Lower lobe of right lung (tissue), 2 donors: ENCODE measurements around the gene HMOX1. TPM values are rescaled to one million over a fixed set of nuclear protein-coding genes. Genes with fewer than 3 reads are reported as not detected.

ENCODE experiments used
- ATAC-seq, 2 donors: fragments of 200-7000 bp; cut with Tn5 transposase; one replicate each; pipeline ENCODE4 v1.9.1; 2020 to 2022; ENCODE audit warnings: mild to moderate bottlenecking in 2 of 2, moderate library complexity in 2 of 2
- DNase-seq: peaks from one replicate; pipeline ENCODE4 v3.0.0-alpha.2; 2020
- H3K27ac ChIP-seq: fragments of 200-600 bp; one replicate; pipeline ENCODE4 v1.8.0; 2022
- H3K27me3 ChIP-seq: fragments of 200-600 bp; one replicate; pipeline ENCODE4 v1.8.0; 2022; ENCODE audit warnings: low read depth
- H3K36me3 ChIP-seq: fragments of 200-600 bp; one replicate; pipeline ENCODE4 v1.8.0; 2022; ENCODE audit warnings: mild to moderate bottlenecking
- H3K4me1 ChIP-seq: fragments of 200-600 bp; one replicate; pipeline ENCODE4 v1.8.0; 2022
- H3K4me3 ChIP-seq: fragments of 200-600 bp; one replicate; pipeline ENCODE4 v1.8.0; 2022; ENCODE audit warnings: mild to moderate bottlenecking
- H3K9me3 ChIP-seq: fragments of 200-600 bp; one replicate; pipeline ENCODE4 v1.8.0; 2022
- intact Hi-C: fragments of 100-400 bp; cut with DNase I; formaldehyde crosslinking; loops from one replicate; pipeline ENCODE4 v1.11.0; 2022
- total RNA-seq: library from RNA; stranded (reverse); fragmentation: NEBNext Ultra II Directional; extraction: Animal tissue kit (Norgen Biotek cat#: 25700); gene quantifications from one replicate; pipeline ENCODE4 v1.2.1, GENCODE V29; 2021
- TF ChIP-seq, protein P1 (sequence below): fragments of 200-600 bp; IDR thresholded peaks from one replicate; pipeline ENCODE4 v1.8.0; 2022; ENCODE audit warnings: antibody characterized with exemption, mild to moderate bottlenecking
- donor health status: DM: no; HTN: yes; CAD: no; lungs with severe emphysema.

HMOX1 gene
- total RNA-seq, 1 donor from 2014 or later = 68.3 TPM

DNA sequence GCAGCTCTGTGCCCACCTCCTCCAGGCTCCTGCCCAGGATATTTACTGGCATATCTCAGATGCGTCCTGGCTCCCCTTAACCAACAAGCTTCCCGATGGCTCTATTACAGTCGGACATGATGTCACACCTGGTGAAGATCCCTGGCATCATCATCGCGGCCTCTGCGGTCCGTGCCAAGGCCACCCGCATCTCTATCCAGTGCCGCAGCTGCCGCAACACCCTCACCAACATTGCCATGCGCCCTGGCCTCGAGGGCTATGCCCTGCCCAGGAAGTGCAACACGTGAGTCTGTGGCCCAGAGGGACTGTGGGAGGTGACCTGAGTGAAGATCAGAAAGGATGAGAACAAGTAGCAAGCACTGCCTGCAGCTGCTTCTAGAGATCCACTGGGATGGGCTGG lies 25.5 kb downstream of the HMOX1 start:
- TF ChIP-seq, protein P1, sequence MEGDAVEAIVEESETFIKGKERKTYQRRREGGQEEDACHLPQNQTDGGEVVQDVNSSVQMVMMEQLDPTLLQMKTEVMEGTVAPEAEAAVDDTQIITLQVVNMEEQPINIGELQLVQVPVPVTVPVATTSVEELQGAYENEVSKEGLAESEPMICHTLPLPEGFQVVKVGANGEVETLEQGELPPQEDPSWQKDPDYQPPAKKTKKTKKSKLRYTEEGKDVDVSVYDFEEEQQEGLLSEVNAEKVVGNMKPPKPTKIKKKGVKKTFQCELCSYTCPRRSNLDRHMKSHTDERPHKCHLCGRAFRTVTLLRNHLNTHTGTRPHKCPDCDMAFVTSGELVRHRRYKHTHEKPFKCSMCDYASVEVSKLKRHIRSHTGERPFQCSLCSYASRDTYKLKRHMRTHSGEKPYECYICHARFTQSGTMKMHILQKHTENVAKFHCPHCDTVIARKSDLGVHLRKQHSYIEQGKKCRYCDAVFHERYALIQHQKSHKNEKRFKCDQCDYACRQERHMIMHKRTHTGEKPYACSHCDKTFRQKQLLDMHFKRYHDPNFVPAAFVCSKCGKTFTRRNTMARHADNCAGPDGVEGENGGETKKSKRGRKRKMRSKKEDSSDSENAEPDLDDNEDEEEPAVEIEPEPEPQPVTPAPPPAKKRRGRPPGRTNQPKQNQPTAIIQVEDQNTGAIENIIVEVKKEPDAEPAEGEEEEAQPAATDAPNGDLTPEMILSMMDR = no peak
- no peak overlapping the region for H3K27ac ChIP-seq
- ATAC-seq (no peak), DNase-seq (no peak)
- H3K9me3 ChIP-seq = no peaks in the 10 kb centered on the region
- intact Hi-C loops = no loop called here
- H3K27me3 ChIP-seq = no peaks in the 10 kb centered on the region
- peaks cover 6% of the 10 kb centered on the region for H3K4me1 ChIP-seq
- no peak overlapping the region for H3K4me3 ChIP-seq
- H3K36me3 ChIP-seq = peaks cover 75% of the 10 kb centered on the region

DNA sequence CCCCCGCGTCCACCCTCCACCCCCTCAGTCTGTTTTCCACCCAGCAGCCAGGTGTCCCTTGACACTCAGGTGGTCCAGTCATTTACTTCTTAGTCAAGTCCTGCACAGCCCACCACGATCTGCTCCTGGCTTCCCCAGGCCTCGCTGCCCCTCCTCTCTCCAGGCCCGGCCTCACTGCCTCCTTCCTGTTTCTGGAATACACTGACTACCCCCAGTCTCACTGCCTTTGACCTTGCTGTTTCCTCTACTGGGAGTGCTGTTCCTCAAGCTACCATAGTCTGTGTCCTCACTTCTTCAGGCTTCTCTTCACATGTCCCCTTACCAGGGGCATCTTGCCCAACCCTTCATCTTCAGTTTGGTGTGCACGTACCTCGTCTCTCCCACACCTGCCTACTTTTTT lies 26.5 kb downstream of the HMOX1 start:
- Histone ChIP-seq H3K4me3 (no peak overlapping the region), H3K9me3 (no peaks in the 10 kb centered on the region), H3K27ac (no peak overlapping the region), H3K4me1 (peaks cover 6% of the 10 kb centered on the region), H3K36me3 (peaks cover 84% of the 10 kb centered on the region), H3K27me3 (no peaks in the 10 kb centered on the region)
- no peak for DNase-seq
- ATAC-seq = no peak
- intact Hi-C loops = no loop called here
- TF ChIP-seq, protein P1 = no peak

DNA sequence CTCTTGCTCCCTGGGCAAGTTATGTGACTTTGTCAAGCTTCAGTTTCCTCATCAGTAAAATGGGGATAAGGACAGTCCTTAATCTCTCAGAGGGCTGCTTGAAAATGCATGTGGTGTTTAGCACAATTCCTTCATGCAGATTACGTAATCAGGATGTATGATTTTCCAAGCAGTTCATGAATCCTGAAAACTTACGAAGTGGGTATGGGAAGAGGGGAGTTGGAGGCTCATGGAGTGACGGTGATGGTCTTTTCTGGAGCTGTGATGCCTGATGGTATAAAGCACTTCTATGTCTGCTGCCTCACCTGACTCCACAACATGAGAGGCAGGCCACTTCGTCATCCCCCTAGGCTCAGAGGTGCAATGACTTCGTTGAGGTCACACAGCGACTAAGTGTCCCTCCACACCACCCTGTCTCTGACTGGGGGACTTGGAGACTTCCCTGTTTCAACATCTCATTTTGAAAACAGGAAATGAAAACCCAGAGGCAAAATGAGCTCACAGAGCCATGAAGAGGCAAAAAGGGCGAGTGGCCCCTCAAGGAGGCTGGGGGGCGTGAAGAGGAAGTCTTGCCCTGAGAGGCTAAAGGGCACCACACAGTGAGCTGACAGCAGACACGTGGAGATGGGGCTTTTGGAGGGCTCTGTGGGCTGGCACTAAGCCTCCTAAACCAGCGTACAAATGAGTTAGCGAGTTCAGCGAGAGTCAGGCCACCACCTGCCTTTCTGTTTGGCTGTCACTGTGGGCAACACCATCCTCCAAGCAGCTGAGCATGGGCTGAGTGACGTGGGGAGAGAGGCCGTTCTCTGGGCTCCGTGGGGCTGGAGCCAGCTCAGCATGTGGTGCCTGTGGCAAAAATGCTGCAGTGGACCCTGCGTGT lies 29.1 kb downstream of the HMOX1 start:
- peaks cover 6% of the 10 kb centered on the region for H3K4me1 ChIP-seq
- no peaks in the 10 kb centered on the region for H3K27me3 ChIP-seq
- H3K36me3 ChIP-seq = peaks cover 90% of the 10 kb centered on the region

DNA sequence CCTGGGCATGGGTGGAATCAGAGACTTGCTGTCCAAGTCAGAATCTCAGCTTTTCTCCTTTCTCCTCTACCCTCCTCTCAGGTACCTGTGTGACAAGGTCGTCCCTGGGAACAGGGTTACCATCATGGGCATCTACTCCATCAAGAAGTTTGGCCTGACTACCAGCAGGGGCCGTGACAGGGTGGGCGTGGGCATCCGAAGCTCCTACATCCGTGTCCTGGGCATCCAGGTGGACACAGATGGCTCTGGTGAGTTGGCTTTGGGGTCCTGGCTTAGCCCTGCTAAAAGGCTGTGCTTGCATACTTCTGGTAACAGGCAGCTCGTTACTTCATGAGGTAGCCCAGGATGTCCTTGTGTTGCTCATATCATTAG lies 29.8 kb downstream of the HMOX1 start:
- intact Hi-C loops = no loop called here
- Histone ChIP-seq H3K9me3 (no peaks in the 10 kb centered on the region), H3K4me1 (peaks cover 6% of the 10 kb centered on the region), H3K36me3 (peaks cover 91% of the 10 kb centered on the region), H3K27ac (peak overlapping the region; percentile 69), H3K27me3 (no peaks in the 10 kb centered on the region), H3K4me3 (no peak overlapping the region)
- DNase-seq (no peak), ATAC-seq (no peak)
- TF ChIP-seq, protein P1 = no peak

More for the DNA sequence above, 29.1 kb downstream of the HMOX1 start:
- intact Hi-C loops = no loop called here
- no peaks in the 10 kb centered on the region for H3K9me3 ChIP-seq
- TF ChIP-seq, protein P1 = no peak
- H3K4me3 ChIP-seq = no peak overlapping the region
- peak overlapping the region; percentile 69 for H3K27ac ChIP-seq
- ATAC-seq (peak; percentile 81 to 88), DNase-seq (peak; percentile 80)

DNA sequence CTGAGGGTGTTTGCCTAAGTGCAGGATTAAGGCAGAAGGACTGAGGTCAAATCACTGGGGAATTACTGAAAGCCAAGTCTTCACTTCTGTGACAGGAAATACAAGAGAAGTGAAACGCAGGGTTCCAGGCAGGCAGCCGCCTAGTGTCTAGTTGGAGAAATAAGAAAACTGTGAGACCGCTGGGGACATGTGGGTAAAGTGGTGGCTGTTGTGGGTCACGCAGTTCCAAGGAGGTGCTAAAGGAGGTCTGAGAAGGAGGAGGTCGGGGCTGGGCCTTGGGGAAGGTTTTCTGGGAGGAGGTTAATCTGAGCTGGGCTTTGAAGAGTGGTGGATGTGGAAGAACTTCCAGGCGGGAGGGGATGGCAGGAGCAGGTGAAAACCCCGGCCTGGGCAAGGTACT lies 30.2 kb downstream of the HMOX1 start:
- Histone ChIP-seq H3K4me3 (no peak overlapping the region), H3K27me3 (no peaks in the 10 kb centered on the region), H3K4me1 (peaks cover 6% of the 10 kb centered on the region), H3K9me3 (no peaks in the 10 kb centered on the region), H3K36me3 (peaks cover 96% of the 10 kb centered on the region), H3K27ac (peak overlapping the region; percentile 69)
- TF ChIP-seq, protein P1 = no peak
- intact Hi-C loops = no loop called here
- no peak for DNase-seq
- peak; percentile 52 to 53 for ATAC-seq
